ENCODE results near the gene HRAS.

The HRAS gene

GRCh38 chr11:573146-573759, 37.9 kb upstream of the HRAS start:
- no peak overlapping the region for H3K4me3 ChIP-seq (ENCODE audit: low read depth, low read length)
- in situ Hi-C loops (cut with HindIII; ENCODE audit: low sequenced_read_pairs), result no loop called here
- TF ChIP-seq CTCF (IDR thresholded peaks at IDR 0.05; ENCODE audit: low read depth, low read length, missing control alignments), result no peak
- DNase-seq (ENCODE audit: low read depth), result no peak

GRCh38 chr11:571802-572185, 36.4 kb upstream of the HRAS start:
- no peak overlapping the region for H3K4me3 ChIP-seq (ENCODE audit: low read depth, low read length)
- no peak for DNase-seq (ENCODE audit: low read depth)
- TF ChIP-seq CTCF (IDR thresholded peaks at IDR 0.05; ENCODE audit: low read depth, low read length, missing control alignments), result no peak
- in situ Hi-C loops (cut with HindIII; ENCODE audit: low sequenced_read_pairs), result no loop called here

- in situ Hi-C loops (cut with HindIII; ENCODE audit: low sequenced_read_pairs), result no loop called here
- H3K4me3 ChIP-seq (ENCODE audit: low read depth, low read length), result peak overlapping the region; percentile 48
- no peak for DNase-seq (ENCODE audit: low read depth)
- TF ChIP-seq CTCF (IDR thresholded peaks at IDR 0.05; ENCODE audit: low read depth, low read length, missing control alignments), result no peak
Measured at GRCh38 chr11:569158-569885, 33.9 kb upstream of the HRAS start.

- peak overlapping the region; percentile 48 for H3K4me3 ChIP-seq (ENCODE audit: low read depth, low read length)
- no peak for TF ChIP-seq CTCF (IDR thresholded peaks at IDR 0.05; ENCODE audit: low read depth, low read length, missing control alignments)
- in situ Hi-C loops (cut with HindIII; ENCODE audit: low sequenced_read_pairs), result no loop called here
- DNase-seq (ENCODE audit: low read depth), result peak; percentile 51
Measured at GRCh38 chr11:568306-569157, 33.2 kb upstream of the HRAS start.

- no peak for TF ChIP-seq CTCF (IDR thresholded peaks at IDR 0.05; ENCODE audit: low read depth, low read length, missing control alignments)
Measured at GRCh38 chr11:567629-568292, 32.4 kb upstream of the HRAS start.

GRCh38 chr11:567011-567628, 31.7 kb upstream of the HRAS start:
- H3K4me3 ChIP-seq (ENCODE audit: low read depth, low read length), result peak overlapping the region; percentile 48
- no peak for TF ChIP-seq CTCF (IDR thresholded peaks at IDR 0.05; ENCODE audit: low read depth, low read length, missing control alignments)
- in situ Hi-C loops (cut with HindIII; ENCODE audit: low sequenced_read_pairs), result no loop called here
- DNase-seq (ENCODE audit: low read depth), result no peak

More at GRCh38 chr11:567629-568292, 32.4 kb upstream of the HRAS start:
- in situ Hi-C loops (cut with HindIII; ENCODE audit: low sequenced_read_pairs), result no loop called here
- no peak for DNase-seq (ENCODE audit: low read depth)
- peak overlapping the region; percentile 48 for H3K4me3 ChIP-seq (ENCODE audit: low read depth, low read length)

Measured in astrocyte of the cerebellum (primary cell).